ENCODE data around the gene PELI1. TPM values are rescaled to one million over a fixed set of nuclear protein-coding genes. Genes with fewer than 3 reads are reported as not detected.

PELI1 gene
- total and polyA plus RNA-seq, 2 experiments from 2014 or later: 30.5 to 62.9 TPM

DNA sequence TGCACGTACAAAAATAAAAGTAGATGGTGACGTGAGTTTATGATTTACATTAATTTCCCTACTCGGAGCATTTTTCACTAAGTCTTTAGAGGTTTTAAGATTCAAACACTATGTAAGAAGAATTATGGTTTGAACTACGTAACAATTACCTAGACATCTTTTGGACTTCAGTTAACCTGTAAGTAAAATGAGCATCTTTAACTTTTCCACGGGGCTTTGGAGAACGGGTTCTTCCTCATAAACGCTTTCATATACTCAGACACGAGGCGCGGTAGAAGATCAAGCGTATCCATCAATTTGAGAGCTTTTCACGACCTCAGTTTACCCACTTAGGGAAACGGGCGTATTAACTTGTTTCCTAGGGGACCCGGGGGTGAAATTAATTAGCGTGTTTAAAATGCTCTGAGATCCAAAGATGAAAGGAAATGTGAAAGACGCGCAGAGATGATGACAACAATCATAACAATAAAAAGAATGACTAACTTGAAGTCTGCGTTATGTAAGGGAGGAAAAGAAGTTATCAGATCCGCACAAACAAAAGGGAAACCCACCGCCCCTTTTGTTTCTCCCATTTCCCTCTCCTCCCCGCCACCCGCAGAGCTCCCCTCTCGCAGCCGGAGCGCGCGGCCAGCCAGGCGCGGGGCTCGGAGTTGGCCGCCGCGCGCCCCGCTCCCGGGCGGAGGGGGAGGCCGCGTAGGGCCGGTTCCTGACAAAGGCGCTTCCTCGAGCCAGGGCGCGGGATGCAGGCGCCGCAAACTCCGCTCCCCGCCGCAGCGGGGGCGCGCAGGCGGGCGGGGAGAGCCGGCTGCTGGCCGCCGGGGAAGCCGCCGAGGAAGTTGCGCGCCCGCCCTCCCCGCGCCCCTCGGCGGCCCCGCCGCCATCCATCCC, 807 bp downstream of the PELI1 start:
- peak overlapping the region; percentile 74 for H3K4me2 ChIP-seq
- H2AFZ ChIP-seq: peak overlapping the region; percentile 27
- no peak for TF ChIP-seq EZH2phosphoT487 (IDR thresholded peaks at IDR 0.05; ENCODE audit: low read depth, severe bottlenecking, unreplicated experiment)
- TF ChIP-seq EZH2 (IDR thresholded peaks at IDR 0.05; ENCODE audit: borderline replicate concordance): no peak
- TF ChIP-seq, protein P1, sequence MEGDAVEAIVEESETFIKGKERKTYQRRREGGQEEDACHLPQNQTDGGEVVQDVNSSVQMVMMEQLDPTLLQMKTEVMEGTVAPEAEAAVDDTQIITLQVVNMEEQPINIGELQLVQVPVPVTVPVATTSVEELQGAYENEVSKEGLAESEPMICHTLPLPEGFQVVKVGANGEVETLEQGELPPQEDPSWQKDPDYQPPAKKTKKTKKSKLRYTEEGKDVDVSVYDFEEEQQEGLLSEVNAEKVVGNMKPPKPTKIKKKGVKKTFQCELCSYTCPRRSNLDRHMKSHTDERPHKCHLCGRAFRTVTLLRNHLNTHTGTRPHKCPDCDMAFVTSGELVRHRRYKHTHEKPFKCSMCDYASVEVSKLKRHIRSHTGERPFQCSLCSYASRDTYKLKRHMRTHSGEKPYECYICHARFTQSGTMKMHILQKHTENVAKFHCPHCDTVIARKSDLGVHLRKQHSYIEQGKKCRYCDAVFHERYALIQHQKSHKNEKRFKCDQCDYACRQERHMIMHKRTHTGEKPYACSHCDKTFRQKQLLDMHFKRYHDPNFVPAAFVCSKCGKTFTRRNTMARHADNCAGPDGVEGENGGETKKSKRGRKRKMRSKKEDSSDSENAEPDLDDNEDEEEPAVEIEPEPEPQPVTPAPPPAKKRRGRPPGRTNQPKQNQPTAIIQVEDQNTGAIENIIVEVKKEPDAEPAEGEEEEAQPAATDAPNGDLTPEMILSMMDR (IDR thresholded peaks at IDR 0.05; ENCODE audit: poor library complexity): no peak
- H3K9me3 ChIP-seq (ENCODE audit: low read depth): no peaks in the 10 kb centered on the region
- H3K27me3 ChIP-seq: no peaks in the 10 kb centered on the region
- H3K36me3 ChIP-seq (replicated peaks; ENCODE audit: insufficient read depth, low read depth): no peaks in the 10 kb centered on the region
- H4K20me1 ChIP-seq (ENCODE audit: insufficient read depth, poor library complexity, severe bottlenecking): peaks cover 28% of the 10 kb centered on the region
- peak overlapping the region; percentile 74 for H3K4me3 ChIP-seq
- 1% methylated on average over 46 of the region's 69 CpGs for WGBS (ENCODE audit: low lambda C conversion rate, missing lambda C conversion rate)
- H3K79me2 ChIP-seq: peaks cover 53% of the 10 kb centered on the region
- no peaks in the 10 kb centered on the region for H3K9me2 ChIP-seq (replicated peaks; ENCODE audit: insufficient read depth)
- peaks cover 11% of the 10 kb centered on the region for H3K4me1 ChIP-seq (ENCODE audit: insufficient read depth)
- DNase-seq (ENCODE audit: low spot score): peak; percentile 64
- H3K27ac ChIP-seq: peak overlapping the region; percentile 94

GRCh38 chr2:64142741-64143168, 1.5 kb downstream of the PELI1 start:
- peaks cover 11% of the 10 kb centered on the region for H3K4me1 ChIP-seq (ENCODE audit: insufficient read depth)
- no peaks in the 10 kb centered on the region for H3K9me3 ChIP-seq (ENCODE audit: low read depth)
- peak overlapping the region; percentile 74 for H3K4me3 ChIP-seq
- no peak for TF ChIP-seq EZH2 (IDR thresholded peaks at IDR 0.05; ENCODE audit: borderline replicate concordance)
- TF ChIP-seq EZH2phosphoT487 (IDR thresholded peaks at IDR 0.05; ENCODE audit: low read depth, severe bottlenecking, unreplicated experiment): no peak
- TF ChIP-seq, protein P1 (IDR thresholded peaks at IDR 0.05; ENCODE audit: poor library complexity): no peak
- DNase-seq (ENCODE audit: low spot score): no peak
- peak overlapping the region; percentile 94 for H3K27ac ChIP-seq
- peaks cover 59% of the 10 kb centered on the region for H3K79me2 ChIP-seq
- H3K9me2 ChIP-seq (replicated peaks; ENCODE audit: insufficient read depth): no peaks in the 10 kb centered on the region
- 8% methylated on average over 3 of the region's 3 CpGs for WGBS (ENCODE audit: low lambda C conversion rate, missing lambda C conversion rate)
- H2AFZ ChIP-seq: peak overlapping the region; percentile 27
- no peaks in the 10 kb centered on the region for H3K36me3 ChIP-seq (replicated peaks; ENCODE audit: insufficient read depth, low read depth)
- peak overlapping the region; percentile 74 for H3K4me2 ChIP-seq
- no peaks in the 10 kb centered on the region for H3K27me3 ChIP-seq
- H4K20me1 ChIP-seq (ENCODE audit: insufficient read depth, poor library complexity, severe bottlenecking): peaks cover 31% of the 10 kb centered on the region

- peaks cover 68% of the 10 kb centered on the region for H3K79me2 ChIP-seq
- no peak for DNase-seq (ENCODE audit: low spot score)
- H3K4me2 ChIP-seq: peak overlapping the region; percentile 74
Measured at GRCh38 chr2:64141674-64142405, 2.4 kb downstream of the PELI1 start.

More at GRCh38 chr2:64141674-64142405, 2.4 kb downstream of the PELI1 start:
- Histone ChIP-seq H4K20me1 (ENCODE audit: insufficient read depth, poor library complexity, severe bottlenecking) (peaks cover 31% of the 10 kb centered on the region), H3K27me3 (no peaks in the 10 kb centered on the region), H3K4me1 (ENCODE audit: insufficient read depth) (peaks cover 11% of the 10 kb centered on the region), H2AFZ (no peak overlapping the region), H3K9me3 (ENCODE audit: low read depth) (no peaks in the 10 kb centered on the region), H3K4me3 (peak overlapping the region; percentile 74), H3K36me3 (replicated peaks; ENCODE audit: insufficient read depth, low read depth) (no peaks in the 10 kb centered on the region), H3K9me2 (replicated peaks; ENCODE audit: insufficient read depth) (no peaks in the 10 kb centered on the region), H3K27ac (peak overlapping the region; percentile 94)
- WGBS (ENCODE audit: low lambda C conversion rate, missing lambda C conversion rate): 24% methylated on average over 2 of the region's 2 CpGs
- TF ChIP-seq, protein P1 (IDR thresholded peaks at IDR 0.05; ENCODE audit: poor library complexity): no peak
- TF ChIP-seq EZH2phosphoT487 (IDR thresholded peaks at IDR 0.05; ENCODE audit: low read depth, severe bottlenecking, unreplicated experiment) (no peak), EZH2 (IDR thresholded peaks at IDR 0.05; ENCODE audit: borderline replicate concordance) (no peak)

All from hepatocyte (in vitro differentiated cells).